Bronchial epithelial cell (primary cell): Measurements from ENCODE around the gene KIF3B. TPM values are rescaled to one million over a fixed set of nuclear protein-coding genes. Genes with fewer than 3 reads are reported as not detected.
"Not testable (repeated sequence)": the region's sequence is repeated elsewhere in the genome, so short reads cannot be mapped to it uniquely, and the experiment has no call there.

ENCODE experiments used
- DNase-seq: peaks from one replicate; pipeline ENCODE4 v3.0.0-alpha.2; 2010; ENCODE audit warnings: low read depth
- FAIRE-seq: peaks from 2 replicates; lab custom pipeline; 2011; peaks lifted over from hg19 to GRCh38; lab: Jason Lieb, UNC
- H3K27me3 ChIP-seq: 2 replicates; pipeline ENCODE4 v1.5.1; 2011; ENCODE audit warnings: low read length; ENCODE audit not compliant: control insufficient read depth, insufficient read depth
- H3K36me3 ChIP-seq: 2 replicates; pipeline ENCODE4 v1.5.1; 2011; ENCODE audit warnings: low read length; ENCODE audit not compliant: control insufficient read depth, insufficient read depth
- H3K4me3 ChIP-seq: 2 replicates; pipeline ENCODE4 v1.5.1; 2011; ENCODE audit warnings: mild to moderate bottlenecking, low read depth, low read length, control low read depth
- total RNA-seq: library from RNA; depleted of rRNA; stranded (reverse); fragments of >200 nt; gene quantifications from 2 replicates; pipeline ENCODE4 v1.2.1, GENCODE V29; 2014
- TF ChIP-seq, protein P1 (sequence below): IDR thresholded peaks from 2 replicates; pipeline ENCODE4 v1.5.1; 2011; ENCODE audit warnings: mild to moderate bottlenecking, moderate library complexity, low read length, control low read depth, inconsistent platforms; ENCODE audit not compliant: insufficient read depth, severe bottlenecking

The KIF3B gene
- total RNA-seq, 1 donor from 2014 or later = 11.1 TPM

- DNase-seq (no peak), FAIRE-seq (no peak)
- Histone ChIP-seq H3K36me3 (peaks cover 8% of the 10 kb centered on the region), H3K27me3 (no peaks in the 10 kb centered on the region), H3K4me3 (no peak overlapping the region)
- TF ChIP-seq, protein P1, sequence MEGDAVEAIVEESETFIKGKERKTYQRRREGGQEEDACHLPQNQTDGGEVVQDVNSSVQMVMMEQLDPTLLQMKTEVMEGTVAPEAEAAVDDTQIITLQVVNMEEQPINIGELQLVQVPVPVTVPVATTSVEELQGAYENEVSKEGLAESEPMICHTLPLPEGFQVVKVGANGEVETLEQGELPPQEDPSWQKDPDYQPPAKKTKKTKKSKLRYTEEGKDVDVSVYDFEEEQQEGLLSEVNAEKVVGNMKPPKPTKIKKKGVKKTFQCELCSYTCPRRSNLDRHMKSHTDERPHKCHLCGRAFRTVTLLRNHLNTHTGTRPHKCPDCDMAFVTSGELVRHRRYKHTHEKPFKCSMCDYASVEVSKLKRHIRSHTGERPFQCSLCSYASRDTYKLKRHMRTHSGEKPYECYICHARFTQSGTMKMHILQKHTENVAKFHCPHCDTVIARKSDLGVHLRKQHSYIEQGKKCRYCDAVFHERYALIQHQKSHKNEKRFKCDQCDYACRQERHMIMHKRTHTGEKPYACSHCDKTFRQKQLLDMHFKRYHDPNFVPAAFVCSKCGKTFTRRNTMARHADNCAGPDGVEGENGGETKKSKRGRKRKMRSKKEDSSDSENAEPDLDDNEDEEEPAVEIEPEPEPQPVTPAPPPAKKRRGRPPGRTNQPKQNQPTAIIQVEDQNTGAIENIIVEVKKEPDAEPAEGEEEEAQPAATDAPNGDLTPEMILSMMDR = no peak
These were observed 37.9 kb downstream of the KIF3B start for GRCh38 chr20:32315399-32315798.

DNA sequence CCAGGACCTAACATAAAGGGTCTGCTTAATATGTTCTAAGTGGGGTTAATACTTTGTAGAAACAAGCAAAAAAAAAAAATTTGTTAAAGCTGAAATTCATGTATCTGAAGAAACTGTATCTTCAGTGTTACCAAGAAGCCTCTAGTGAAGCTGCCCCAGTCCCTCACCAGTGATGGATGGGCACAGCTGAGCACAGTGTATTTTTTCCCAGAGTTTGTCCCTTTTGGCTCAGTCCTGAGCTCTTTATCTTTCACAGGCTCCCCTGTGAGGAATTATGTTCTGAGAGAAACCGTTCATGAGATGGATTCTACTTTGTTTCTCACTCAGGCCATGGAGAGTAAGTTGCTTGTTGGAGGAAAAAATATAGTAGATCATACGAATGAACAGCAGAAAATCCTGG, 38.4 kb downstream of the KIF3B start:
- TF ChIP-seq, protein P1 = no peak
- H3K27me3 ChIP-seq = no peaks in the 10 kb centered on the region
- FAIRE-seq = no peak
- H3K4me3 ChIP-seq = no peak overlapping the region
- H3K36me3 ChIP-seq = peaks cover 6% of the 10 kb centered on the region
- no peak for DNase-seq

- Histone ChIP-seq H3K36me3 (peaks cover 5% of the 10 kb centered on the region), H3K27me3 (no peaks in the 10 kb centered on the region), H3K4me3 (no peak overlapping the region)
- TF ChIP-seq, protein P1 = no peak
- DNase-seq = peak; percentile 38
- FAIRE-seq = no peak
These were observed 39.2 kb downstream of the KIF3B start for GRCh38 chr20:32316667-32317066.

DNA sequence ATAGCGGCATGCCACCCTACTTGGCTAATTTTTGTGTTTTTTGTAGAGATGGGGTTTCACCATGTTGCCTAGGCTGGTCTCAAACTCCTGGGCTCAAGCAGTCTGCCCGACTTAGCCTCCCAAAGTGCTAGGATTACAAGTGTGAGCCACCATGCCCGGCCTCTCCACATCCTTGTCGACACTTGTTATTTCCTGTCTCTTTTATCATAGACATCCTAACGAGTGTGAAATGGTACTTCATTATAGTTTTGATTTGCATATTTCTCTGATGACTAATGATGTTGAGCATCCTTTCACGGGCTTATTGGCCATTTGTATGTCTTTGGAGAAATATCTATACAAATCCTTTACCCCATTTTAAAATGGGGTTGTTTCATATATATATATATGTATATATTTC, 41.6 kb downstream of the KIF3B start:
- no peak for DNase-seq
- no peaks in the 10 kb centered on the region for H3K27me3 ChIP-seq
- TF ChIP-seq, protein P1 = no peak
- H3K36me3 ChIP-seq = peaks cover 5% of the 10 kb centered on the region
- no peak overlapping the region for H3K4me3 ChIP-seq
- no peak for FAIRE-seq

DNA sequence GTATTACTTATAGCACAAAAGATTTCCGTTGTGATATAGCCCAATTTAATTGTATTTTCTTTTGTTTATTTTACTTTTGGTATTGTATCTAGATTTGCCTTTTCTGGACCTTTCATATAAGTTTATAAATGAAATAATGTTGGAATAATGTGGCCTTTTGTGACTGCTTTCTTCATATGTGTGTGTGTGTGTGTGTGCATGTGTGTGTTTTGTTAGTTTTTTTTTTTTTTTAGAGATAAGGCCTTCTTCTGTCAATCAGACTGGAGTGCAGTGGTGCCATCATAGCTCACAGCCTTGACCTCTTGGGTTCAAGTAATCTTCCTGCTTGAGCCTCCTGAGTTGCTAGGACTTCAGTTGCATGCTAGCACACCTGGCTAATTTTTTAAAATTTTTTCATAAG, 42.9 kb downstream of the KIF3B start:
- Histone ChIP-seq H3K27me3 (no peaks in the 10 kb centered on the region), H3K4me3 (no peak overlapping the region), H3K36me3 (peaks cover 4% of the 10 kb centered on the region)
- no peak for DNase-seq
- TF ChIP-seq, protein P1 = no peak
- no peak for FAIRE-seq

- TF ChIP-seq, protein P1 = no peak
- DNase-seq (no peak), FAIRE-seq (no peak)
- H3K27me3 ChIP-seq = no peaks in the 10 kb centered on the region
- H3K36me3 ChIP-seq = peaks cover 4% of the 10 kb centered on the region
- no peak overlapping the region for H3K4me3 ChIP-seq
These were observed 43.9 kb downstream of the KIF3B start for GRCh38 chr20:32321390-32321789.

- DNase-seq, H3K4me3 ChIP-seq, FAIRE-seq, H3K36me3 ChIP-seq, H3K27me3 ChIP-seq: not testable (repeated sequence)
These were observed 44.8 kb downstream of the KIF3B start for GRCh38 chr20:32322260-32322659.

DNA sequence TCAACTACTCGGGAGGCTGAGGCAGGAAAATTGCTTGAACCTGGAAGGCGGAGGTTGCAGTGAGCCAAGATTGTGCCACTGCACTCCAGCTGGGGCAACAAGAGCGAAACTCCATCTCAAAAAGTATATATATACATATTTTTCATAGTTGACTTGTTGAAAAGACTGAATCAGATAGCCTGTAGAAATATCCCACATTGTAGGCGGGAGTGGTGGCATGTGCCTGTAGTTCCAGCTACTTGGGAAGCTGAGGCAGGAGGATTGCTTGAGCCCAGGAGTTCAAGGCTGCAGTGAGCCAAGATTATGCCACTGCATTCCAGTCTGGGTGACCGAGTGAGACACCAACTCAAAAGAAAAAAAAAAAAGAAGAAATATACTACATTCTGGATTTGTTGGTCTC, 46.3 kb downstream of the KIF3B start:
- not testable (repeated sequence) for H3K27me3 ChIP-seq, H3K4me3 ChIP-seq, H3K36me3 ChIP-seq, FAIRE-seq, DNase-seq
